Raji (cell line): ENCODE results near the gene PHTF1.

Experiments
- POLR2A ChIP-seq: IDR thresholded peaks from 2 replicates; pipeline ENCODE4 v1.6.1; 2011; ENCODE audit warnings: low read depth, low read length, control low read depth; ENCODE audit not compliant: insufficient read depth

The PHTF1 gene

GRCh38 chr1:113784104-113784779 lies 25.0 kb upstream of the PHTF1 start:
- TF ChIP-seq POLR2A = no peak

GRCh38 chr1:113783254-113784103 lies 24.2 kb upstream of the PHTF1 start:
- TF ChIP-seq POLR2A = no peak

- no peak for TF ChIP-seq POLR2A
Measured at GRCh38 chr1:113782406-113782805, 23.1 kb upstream of the PHTF1 start.

GRCh38 chr1:113780374-113781146 lies 21.3 kb upstream of the PHTF1 start:
- TF ChIP-seq POLR2A = no peak

GRCh38 chr1:113779542-113779941 lies 20.3 kb upstream of the PHTF1 start:
- no peak for TF ChIP-seq POLR2A

GRCh38 chr1:113777561-113777960 lies 18.3 kb upstream of the PHTF1 start:
- TF ChIP-seq POLR2A = no peak

- no peak for TF ChIP-seq POLR2A
Measured at GRCh38 chr1:113770031-113770430, 10.7 kb upstream of the PHTF1 start.

GRCh38 chr1:113769601-113769970 lies 10.3 kb upstream of the PHTF1 start:
- no peak for TF ChIP-seq POLR2A

- no peak for TF ChIP-seq POLR2A
Measured at GRCh38 chr1:113768916-113769600, 9.8 kb upstream of the PHTF1 start.

GRCh38 chr1:113765306-113766230 lies 6.3 kb upstream of the PHTF1 start:
- no peak for TF ChIP-seq POLR2A

GRCh38 chr1:113763661-113764060 lies 4.4 kb upstream of the PHTF1 start:
- TF ChIP-seq POLR2A = no peak

- no peak for TF ChIP-seq POLR2A
Measured at GRCh38 chr1:113761937-113762336, 2.7 kb upstream of the PHTF1 start.

GRCh38 chr1:113760102-113761080 lies 1.1 kb upstream of the PHTF1 start:
- no peak for TF ChIP-seq POLR2A

- no peak for TF ChIP-seq POLR2A
Measured at GRCh38 chr1:113758631-113759332, 504 bp downstream of the PHTF1 start.
